Measurements from ENCODE around the gene ELAC1.

GRCh38 chr18:51032193-51032592 lies 64.4 kb downstream of the ELAC1 start:
- TF ChIP-seq CREM (CRISPR knock-in tag; IDR thresholded peaks at IDR 0.05) (no peak), ZNF263 (CRISPR knock-in tag; IDR thresholded peaks at IDR 0.05; ENCODE audit: low read depth) (no peak), CTCF (IDR thresholded peaks at IDR 0.05) (no peak), ZNF121 (CRISPR knock-in tag; IDR thresholded peaks at IDR 0.05) (no peak), ZNF317 (CRISPR knock-in tag; IDR thresholded peaks at IDR 0.05; ENCODE audit: borderline replicate concordance, low read depth) (no peak), ZSCAN18 (CRISPR knock-in tag; IDR thresholded peaks at IDR 0.05) (no peak), FOXK1 (CRISPR knock-in tag; IDR thresholded peaks at IDR 0.05) (no peak)
